Thyroid gland (tissue), 4 donors: ENCODE data around the gene CCDC80.

Experiments used
- POLR2A ChIP-seq, 2 donors: fragments of 450-650 bp; IDR thresholded peaks; one replicate each; pipeline ENCODE4 v1.6.1; 2017; ENCODE audit warnings: antibody characterized with exemption in 2 of 2, mild to moderate bottlenecking in 2 of 2, moderate library complexity in 1 of 2
- TF ChIP-seq, protein P1 (sequence below), 6 experiments: fragments of 200-600 bp in 3 of 6; fragments of 450-650 bp in 3 of 6; sonication (generic) in 3 of 6; IDR thresholded peaks; one replicate each; pipeline ENCODE4 v1.5.1; 2016 to 2019; ENCODE audit warnings: antibody characterized with exemption in 6 of 6, mild to moderate bottlenecking in 2 of 6, inconsistent platforms in 1 of 6, moderate library complexity in 1 of 6

DNA sequence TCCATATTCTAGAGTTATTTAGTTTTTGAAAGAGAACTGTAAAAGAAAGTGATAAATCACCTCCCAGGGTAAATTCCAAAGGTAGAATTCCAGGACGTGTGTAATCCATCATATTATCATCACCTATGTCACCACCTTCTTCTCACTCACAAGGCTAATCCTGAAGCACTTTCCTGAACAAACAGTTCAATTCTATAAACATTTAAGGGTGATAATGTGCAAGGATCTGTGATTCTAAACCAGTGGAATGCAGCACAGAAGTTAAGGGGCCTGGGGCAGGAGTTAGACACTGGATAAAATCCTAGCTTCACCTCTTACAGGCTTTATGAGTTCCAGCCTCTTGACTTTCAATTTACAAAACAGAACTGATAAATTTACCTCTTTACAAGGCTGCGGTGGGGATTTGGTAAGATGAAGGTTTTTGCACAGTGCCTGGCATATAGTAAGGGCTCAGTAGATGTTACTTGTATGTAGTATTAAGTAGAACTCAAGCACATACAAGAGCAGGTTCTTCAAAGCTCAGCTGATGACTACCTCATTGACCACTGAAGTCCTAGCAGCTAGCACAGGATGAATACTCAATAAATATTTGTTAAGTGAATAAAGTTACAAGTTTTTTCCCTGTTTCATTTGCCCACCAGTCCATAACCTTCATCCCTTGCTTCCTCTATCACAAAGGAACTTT lies 47.3 kb upstream of the CCDC80 start:
- TF ChIP-seq POLR2A (IDR thresholded peaks at IDR 0.05) = no peak
- TF ChIP-seq, protein P1, sequence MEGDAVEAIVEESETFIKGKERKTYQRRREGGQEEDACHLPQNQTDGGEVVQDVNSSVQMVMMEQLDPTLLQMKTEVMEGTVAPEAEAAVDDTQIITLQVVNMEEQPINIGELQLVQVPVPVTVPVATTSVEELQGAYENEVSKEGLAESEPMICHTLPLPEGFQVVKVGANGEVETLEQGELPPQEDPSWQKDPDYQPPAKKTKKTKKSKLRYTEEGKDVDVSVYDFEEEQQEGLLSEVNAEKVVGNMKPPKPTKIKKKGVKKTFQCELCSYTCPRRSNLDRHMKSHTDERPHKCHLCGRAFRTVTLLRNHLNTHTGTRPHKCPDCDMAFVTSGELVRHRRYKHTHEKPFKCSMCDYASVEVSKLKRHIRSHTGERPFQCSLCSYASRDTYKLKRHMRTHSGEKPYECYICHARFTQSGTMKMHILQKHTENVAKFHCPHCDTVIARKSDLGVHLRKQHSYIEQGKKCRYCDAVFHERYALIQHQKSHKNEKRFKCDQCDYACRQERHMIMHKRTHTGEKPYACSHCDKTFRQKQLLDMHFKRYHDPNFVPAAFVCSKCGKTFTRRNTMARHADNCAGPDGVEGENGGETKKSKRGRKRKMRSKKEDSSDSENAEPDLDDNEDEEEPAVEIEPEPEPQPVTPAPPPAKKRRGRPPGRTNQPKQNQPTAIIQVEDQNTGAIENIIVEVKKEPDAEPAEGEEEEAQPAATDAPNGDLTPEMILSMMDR (IDR thresholded peaks at IDR 0.05) = no peak
